HG03342 (cell line): Measurements from ENCODE around the gene TBPL2.
"Not testable (repeated sequence)": the region's sequence is repeated elsewhere in the genome, so short reads cannot be mapped to it uniquely, and the experiment has no call there.

ENCODE experiments used
- ATAC-seq: cut with Tn5 transposase; IDR thresholded peaks from one replicate; pipeline ENCODE4 v1.9.1; 2021; ENCODE audit warnings: mild to moderate bottlenecking, moderate library complexity; ENCODE audit not compliant: unreplicated experiment

Gene TBPL2

GRCh38 chr14:55411426-55412389, 28.7 kb downstream of the TBPL2 start, which contains the start of gene ATG14:
TSS of gene ATG14 (minus strand) at chr14:55411830. CDS start at chr14:55411822, 8 bp downstream.
- ATAC-seq: peak; percentile 97

GRCh38 chr14:55410876-55411275, 29.5 kb downstream of the TBPL2 start:
- no peak for ATAC-seq

- ATAC-seq: no peak
These were observed 36.1 kb downstream of the TBPL2 start for GRCh38 chr14:55404173-55404854.

GRCh38 chr14:55401751-55402150, 38.7 kb downstream of the TBPL2 start:
- ATAC-seq: no peak

GRCh38 chr14:55399852-55400251, 40.6 kb downstream of the TBPL2 start:
- ATAC-seq: no peak

- ATAC-seq: no peak
These were observed 41.2 kb downstream of the TBPL2 start for GRCh38 chr14:55399183-55399582.

- no peak for ATAC-seq
These were observed 41.7 kb downstream of the TBPL2 start for GRCh38 chr14:55398679-55399078.

- ATAC-seq: no peak
These were observed 51.1 kb downstream of the TBPL2 start for GRCh38 chr14:55389330-55389729.

- no peak for ATAC-seq
These were observed 52.3 kb downstream of the TBPL2 start for GRCh38 chr14:55388160-55388559.

GRCh38 chr14:55387121-55387520, 53.3 kb downstream of the TBPL2 start:
- no peak for ATAC-seq

GRCh38 chr14:55386037-55386808, 54.2 kb downstream of the TBPL2 start:
- ATAC-seq: no peak

GRCh38 chr14:55384536-55384935, 55.9 kb downstream of the TBPL2 start:
- ATAC-seq: no peak

- ATAC-seq: no peak
These were observed 56.8 kb downstream of the TBPL2 start for GRCh38 chr14:55383541-55384140.

- not testable (repeated sequence) for ATAC-seq
These were observed 57.4 kb downstream of the TBPL2 start for GRCh38 chr14:55383056-55383466.

- ATAC-seq: no peak
These were observed 57.9 kb downstream of the TBPL2 start for GRCh38 chr14:55382483-55382882.

- no peak for ATAC-seq
These were observed 58.9 kb downstream of the TBPL2 start for GRCh38 chr14:55381561-55381960.

- ATAC-seq: no peak
These were observed 59.4 kb downstream of the TBPL2 start for GRCh38 chr14:55381040-55381439.

- ATAC-seq: no peak
These were observed 63.2 kb downstream of the TBPL2 start for GRCh38 chr14:55377236-55377635.

- ATAC-seq: no peak
These were observed 65.6 kb downstream of the TBPL2 start for GRCh38 chr14:55374771-55375170.

GRCh38 chr14:55373784-55374705, 66.4 kb downstream of the TBPL2 start:
- no peak for ATAC-seq
